ENCODE data around the gene WDPCP.

Gene WDPCP

GRCh38 chr2:63374341-63374740 lies 213.9 kb downstream of the WDPCP start:
- no peak for TF ChIP-seq ZBTB7A (IDR thresholded peaks at IDR 0.05; ENCODE audit: low read depth)
- no peak for TF ChIP-seq EP300 (IDR thresholded peaks at IDR 0.05; ENCODE audit: borderline replicate concordance)
- no peak for TF ChIP-seq TEAD4 (IDR thresholded peaks at IDR 0.05)
- TF ChIP-seq USF1 (IDR thresholded peaks at IDR 0.05), result no peak
- no peak for TF ChIP-seq CEBPB (IDR thresholded peaks at IDR 0.05)
- no peak for TF ChIP-seq MAX (IDR thresholded peaks at IDR 0.05)
- no peak for TF ChIP-seq YY1 (IDR thresholded peaks at IDR 0.05; ENCODE audit: low read depth)
- TF ChIP-seq RAD21 (IDR thresholded peaks at IDR 0.05; ENCODE audit: low read depth), result no peak
- no peak for TF ChIP-seq TAF1 (IDR thresholded peaks at IDR 0.05; ENCODE audit: low read depth)
- no peak for TF ChIP-seq FOXM1 (IDR thresholded peaks at IDR 0.05; ENCODE audit: borderline replicate concordance, low read depth)
- TF ChIP-seq TCF12 (IDR thresholded peaks at IDR 0.05; ENCODE audit: low read depth), result no peak

- TF ChIP-seq CEBPB (IDR thresholded peaks at IDR 0.05) (no peak), ZBTB7A (IDR thresholded peaks at IDR 0.05; ENCODE audit: low read depth) (no peak), REST (IDR thresholded peaks at IDR 0.05; ENCODE audit: low read depth) (no peak), NFIC (IDR thresholded peaks at IDR 0.05) (no peak), YY1 (IDR thresholded peaks at IDR 0.05; ENCODE audit: low read depth) (no peak), TCF12 (IDR thresholded peaks at IDR 0.05; ENCODE audit: low read depth) (no peak), USF1 (IDR thresholded peaks at IDR 0.05) (no peak), CREB1 (IDR thresholded peaks at IDR 0.05; ENCODE audit: low read depth) (no peak), TEAD4 (IDR thresholded peaks at IDR 0.05) (no peak), TAF1 (IDR thresholded peaks at IDR 0.05; ENCODE audit: low read depth) (no peak), RAD21 (IDR thresholded peaks at IDR 0.05; ENCODE audit: low read depth) (no peak), EP300 (IDR thresholded peaks at IDR 0.05; ENCODE audit: borderline replicate concordance) (no peak), MAX (IDR thresholded peaks at IDR 0.05) (no peak), FOXM1 (IDR thresholded peaks at IDR 0.05; ENCODE audit: borderline replicate concordance, low read depth) (no peak), EGR1 (IDR thresholded peaks at IDR 0.05) (no peak)
Measured at GRCh38 chr2:63372549-63372948, 215.7 kb downstream of the WDPCP start.

- TF ChIP-seq EGR1 (IDR thresholded peaks at IDR 0.05) (no peak), TAF1 (IDR thresholded peaks at IDR 0.05; ENCODE audit: low read depth) (no peak), TEAD4 (IDR thresholded peaks at IDR 0.05) (no peak), MAX (IDR thresholded peaks at IDR 0.05) (no peak), RAD21 (IDR thresholded peaks at IDR 0.05; ENCODE audit: low read depth) (no peak), YY1 (IDR thresholded peaks at IDR 0.05; ENCODE audit: low read depth) (no peak), NFIC (IDR thresholded peaks at IDR 0.05) (no peak), CREB1 (IDR thresholded peaks at IDR 0.05; ENCODE audit: low read depth) (no peak), EP300 (IDR thresholded peaks at IDR 0.05; ENCODE audit: borderline replicate concordance) (no peak)
Measured at GRCh38 chr2:63369146-63369545, 219.1 kb downstream of the WDPCP start.

- TF ChIP-seq TAF1 (IDR thresholded peaks at IDR 0.05; ENCODE audit: low read depth), result no peak
- no peak for TF ChIP-seq TEAD4 (IDR thresholded peaks at IDR 0.05)
- TF ChIP-seq TCF12 (IDR thresholded peaks at IDR 0.05; ENCODE audit: low read depth), result no peak
- no peak for TF ChIP-seq REST (IDR thresholded peaks at IDR 0.05; ENCODE audit: low read depth)
- TF ChIP-seq YY1 (IDR thresholded peaks at IDR 0.05; ENCODE audit: low read depth), result no peak
- TF ChIP-seq EP300 (IDR thresholded peaks at IDR 0.05; ENCODE audit: borderline replicate concordance), result no peak
- no peak for TF ChIP-seq CREB1 (IDR thresholded peaks at IDR 0.05; ENCODE audit: low read depth)
- no peak for TF ChIP-seq NFIC (IDR thresholded peaks at IDR 0.05)
- TF ChIP-seq CEBPB (IDR thresholded peaks at IDR 0.05), result no peak
- TF ChIP-seq EGR1 (IDR thresholded peaks at IDR 0.05), result no peak
- TF ChIP-seq ZBTB7A (IDR thresholded peaks at IDR 0.05; ENCODE audit: low read depth), result no peak
- TF ChIP-seq RAD21 (IDR thresholded peaks at IDR 0.05; ENCODE audit: low read depth), result no peak
- no peak for TF ChIP-seq FOXM1 (IDR thresholded peaks at IDR 0.05; ENCODE audit: borderline replicate concordance, low read depth)
- TF ChIP-seq USF1 (IDR thresholded peaks at IDR 0.05), result no peak
- no peak for TF ChIP-seq MAX (IDR thresholded peaks at IDR 0.05)
Measured at GRCh38 chr2:63364866-63365265, 223.4 kb downstream of the WDPCP start.

- TF ChIP-seq MAX (IDR thresholded peaks at IDR 0.05) (no peak), TAF1 (IDR thresholded peaks at IDR 0.05; ENCODE audit: low read depth) (no peak), FOXM1 (IDR thresholded peaks at IDR 0.05; ENCODE audit: borderline replicate concordance, low read depth) (no peak), REST (IDR thresholded peaks at IDR 0.05; ENCODE audit: low read depth) (no peak), CREB1 (IDR thresholded peaks at IDR 0.05; ENCODE audit: low read depth) (no peak), CEBPB (IDR thresholded peaks at IDR 0.05) (no peak), ZBTB7A (IDR thresholded peaks at IDR 0.05; ENCODE audit: low read depth) (no peak), NFIC (IDR thresholded peaks at IDR 0.05) (no peak), RAD21 (IDR thresholded peaks at IDR 0.05; ENCODE audit: low read depth) (no peak), YY1 (IDR thresholded peaks at IDR 0.05; ENCODE audit: low read depth) (no peak), USF1 (IDR thresholded peaks at IDR 0.05) (no peak), TCF12 (IDR thresholded peaks at IDR 0.05; ENCODE audit: low read depth) (no peak), EP300 (IDR thresholded peaks at IDR 0.05; ENCODE audit: borderline replicate concordance) (no peak), EGR1 (IDR thresholded peaks at IDR 0.05) (no peak), TEAD4 (IDR thresholded peaks at IDR 0.05) (no peak)
Measured at GRCh38 chr2:63347361-63347760, 240.9 kb downstream of the WDPCP start.

Data from Ishikawa (cell line).